HG02943 (cell line): ENCODE results near the gene CNOT3.
"Not testable (repeated sequence)": the region's sequence is repeated elsewhere in the genome, so short reads cannot be mapped to it uniquely, and the experiment has no call there.

Source experiments
- ATAC-seq: cut with Tn5 transposase; IDR thresholded peaks from one replicate; pipeline ENCODE4 v1.9.1; 2021; ENCODE audit warnings: mild to moderate bottlenecking, low read depth, moderate library complexity; ENCODE audit not compliant: unreplicated experiment

Gene CNOT3

GRCh38 chr19:54189735-54190502 is 52.4 kb downstream of the CNOT3 start:
- ATAC-seq = peak; percentile 48

DNA sequence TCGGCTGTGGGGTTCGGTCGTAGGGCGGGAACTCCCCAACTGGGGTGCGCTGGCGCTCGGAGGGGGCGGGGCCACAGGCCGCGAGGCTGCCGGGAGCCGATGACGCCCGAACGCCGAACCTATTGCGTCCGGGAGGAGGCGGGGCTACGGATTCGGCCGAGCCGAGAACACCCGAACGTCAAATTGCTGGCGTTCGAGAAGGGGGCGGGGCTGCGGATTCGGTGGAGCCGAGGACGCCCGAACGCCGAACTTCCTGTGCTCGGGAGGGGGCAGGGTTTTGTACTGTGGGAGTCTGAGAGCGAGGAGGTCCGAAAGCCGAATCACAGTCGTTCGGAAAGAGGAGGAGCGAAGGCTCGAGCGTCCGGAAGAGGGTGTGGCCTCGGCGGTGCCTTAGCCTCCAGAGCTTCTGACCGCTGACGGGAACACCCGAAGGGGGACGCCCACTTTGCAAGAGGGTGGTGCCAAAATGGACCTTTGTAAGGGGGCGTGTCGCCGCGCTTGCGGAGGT is 53.0 kb downstream of the CNOT3 start:
- ATAC-seq = peak; percentile 46

DNA sequence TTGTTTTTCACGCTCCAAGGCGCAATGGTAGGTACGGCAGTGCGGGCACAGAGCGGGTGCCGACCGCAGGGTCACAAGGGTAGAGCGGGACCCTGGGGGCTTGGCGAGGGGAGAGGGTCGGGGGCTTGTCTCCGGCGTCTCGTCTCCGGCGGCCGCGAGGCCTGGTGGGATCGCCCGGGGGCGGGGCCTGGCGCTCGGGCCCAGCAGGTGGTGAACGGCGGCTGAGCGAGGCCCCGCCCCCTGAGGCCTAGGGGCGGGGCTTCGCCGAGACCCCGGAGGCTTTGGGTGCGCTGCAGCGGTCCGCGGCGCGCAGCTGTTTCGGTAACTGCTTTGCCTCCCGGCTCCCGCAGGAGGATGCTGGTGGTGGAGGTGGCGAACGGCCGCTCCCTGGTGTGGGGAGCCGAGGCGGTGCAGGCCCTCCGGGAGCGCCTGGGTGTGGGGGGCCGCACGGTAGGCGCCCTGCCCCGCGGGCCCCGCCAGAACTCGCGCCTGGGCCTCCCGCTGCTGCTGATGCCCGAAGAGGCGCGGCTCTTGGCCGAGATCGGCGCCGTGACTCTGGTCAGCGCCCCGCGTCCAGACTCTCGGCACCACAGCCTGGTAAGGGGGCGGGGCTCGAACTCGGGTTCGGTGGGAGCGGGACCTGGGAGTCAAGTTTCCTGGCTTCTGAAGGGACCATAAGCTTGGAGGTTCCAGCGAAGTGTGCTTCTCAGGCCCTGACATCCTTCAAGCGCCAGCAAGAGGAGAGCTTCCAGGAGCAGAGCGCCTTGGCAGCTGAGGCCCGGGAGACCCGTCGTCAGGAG is 53.6 kb downstream of the CNOT3 start, which contains the start of gene TSEN34:
TSEN34 (plus strand) TSS at position 298 of the 800 bp plus-strand sequence; CDS start at position 355, 57 bp downstream.
- ATAC-seq = peak; percentile 21

GRCh38 chr19:54191811-54192453 is 54.4 kb downstream of the CNOT3 start:
- ATAC-seq = no peak

GRCh38 chr19:54193011-54193410 is 55.4 kb downstream of the CNOT3 start:
- no peak for ATAC-seq

DNA sequence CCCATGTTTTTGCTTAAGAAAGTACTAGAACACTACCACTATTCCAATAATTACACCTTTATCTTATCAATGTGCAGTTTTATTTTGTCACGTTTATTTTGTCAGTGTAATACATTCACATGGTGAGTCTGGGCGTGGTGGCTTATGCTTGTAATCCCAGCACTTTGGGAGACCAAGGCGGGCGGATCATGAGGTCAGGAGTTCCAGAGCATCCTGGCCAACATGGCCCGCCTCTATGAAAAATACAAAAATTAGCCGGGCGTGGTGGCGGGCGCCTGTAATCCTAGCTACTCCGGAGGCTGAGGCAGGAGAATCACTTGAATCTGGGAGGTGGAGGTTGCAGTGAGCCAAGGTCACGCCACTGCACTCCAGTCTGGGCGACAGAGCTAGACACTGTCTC is 56.9 kb downstream of the CNOT3 start:
- ATAC-seq = not testable (repeated sequence)

DNA sequence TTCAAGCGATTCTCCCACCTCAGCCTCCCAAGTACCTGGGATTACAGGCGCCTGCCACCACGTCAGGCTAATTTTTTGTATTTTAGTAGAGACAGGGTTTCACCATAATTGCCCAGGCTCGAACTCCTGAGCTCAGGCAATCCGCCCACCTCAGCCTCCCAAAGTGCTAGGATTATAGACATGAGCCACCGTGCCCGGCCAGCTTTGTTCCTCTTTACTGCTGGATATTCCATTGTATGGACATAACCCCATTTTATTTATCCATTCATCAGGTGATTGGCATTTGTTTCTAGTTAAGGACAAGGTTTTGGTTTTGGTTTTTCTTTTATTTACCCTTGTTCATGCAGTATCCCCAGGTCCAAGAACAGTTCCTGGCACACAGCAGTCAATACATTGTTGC is 59.0 kb downstream of the CNOT3 start:
- no peak for ATAC-seq

- ATAC-seq = no peak
Measured at GRCh38 chr19:54197121-54197520, 59.6 kb downstream of the CNOT3 start.

DNA sequence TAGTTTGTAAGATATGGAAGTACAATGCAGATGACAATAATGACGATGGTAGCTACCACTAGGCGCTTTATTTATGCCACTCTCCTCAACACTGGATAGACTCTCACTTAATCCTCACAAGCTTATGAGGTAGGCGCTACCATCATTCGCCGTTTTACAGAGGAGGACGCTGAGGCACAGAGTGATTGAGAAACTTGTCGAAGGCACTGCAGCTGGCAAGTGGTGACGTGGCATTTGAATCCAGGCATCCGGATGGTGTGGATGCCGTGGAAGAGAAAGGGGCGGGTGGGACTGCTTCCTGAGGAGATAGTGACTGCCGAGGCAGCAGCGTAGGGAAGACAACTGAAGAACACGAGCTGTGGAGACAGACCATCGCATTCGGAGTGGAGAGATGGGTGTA is 61.8 kb downstream of the CNOT3 start:
- ATAC-seq = no peak

- ATAC-seq = no peak
Measured at GRCh38 chr19:54201172-54201701, 63.7 kb downstream of the CNOT3 start.

GRCh38 chr19:54201980-54202379 is 64.4 kb downstream of the CNOT3 start:
- no peak for ATAC-seq

DNA sequence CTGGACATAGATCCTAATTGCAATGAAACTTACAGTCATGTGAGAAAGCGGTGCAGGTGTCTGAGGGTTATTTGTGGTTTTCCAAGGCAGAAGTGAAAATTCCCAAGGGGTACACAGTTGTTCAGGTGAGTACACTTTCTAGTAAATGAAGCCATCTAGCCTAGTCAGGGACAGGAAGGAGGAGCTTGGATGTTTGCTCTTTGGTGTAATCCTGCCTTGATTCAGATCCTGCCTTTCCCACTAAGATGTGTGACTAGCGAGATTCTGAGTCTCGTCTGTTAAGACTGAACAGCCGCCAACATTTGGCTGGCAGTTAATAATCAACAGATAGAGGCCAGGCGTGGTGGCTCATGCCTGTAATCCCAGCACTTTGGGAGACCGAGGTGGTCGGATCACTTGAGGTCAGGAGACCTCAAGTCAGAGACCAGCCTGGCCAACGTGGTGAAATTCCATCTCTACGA is 65.6 kb downstream of the CNOT3 start:
- ATAC-seq = no peak

GRCh38 chr19:54204767-54205468 is 67.4 kb downstream of the CNOT3 start:
- no peak for ATAC-seq
